Measurements from ENCODE around the gene ADCY4. TPM values are rescaled to one million over a fixed set of nuclear protein-coding genes. Genes with fewer than 3 reads are reported as not detected.

Gene ADCY4
- total and polyA plus RNA-seq, 10 of the 15 experiments (the other 5 are each of a cell fraction or from before 2014, with no cell fraction given) = 0.05 to 0.87 (median 0.21) TPM; not detected in 1

DNA sequence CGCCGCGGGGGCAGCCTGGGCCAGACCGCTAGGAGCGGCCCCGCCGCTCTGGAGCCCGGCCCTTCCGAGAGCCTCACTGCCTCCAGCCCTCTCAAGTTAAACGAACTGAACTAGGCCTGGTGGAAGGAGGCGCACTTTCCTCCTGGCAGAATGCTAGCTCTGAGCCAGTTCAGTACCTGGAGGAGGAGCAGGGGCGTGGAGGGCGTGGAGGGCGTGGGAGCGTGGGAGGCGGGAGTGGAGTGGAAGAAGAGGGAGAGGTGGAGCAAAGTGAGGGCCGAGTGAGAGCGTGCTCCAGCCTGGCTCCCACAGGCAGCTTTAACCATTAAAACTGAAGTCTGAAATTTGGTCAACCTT, 18.3 kb downstream of the ADCY4 start (continued):
- TF ChIP-seq KAT2A (conservative IDR thresholded peaks at IDR 0.05; ENCODE audit: control insufficient read depth, low read depth, low read length) (no peak), MXI1 (IDR thresholded peaks at IDR 0.05; ENCODE audit: low read depth, low read length) (no peak), CREM (IDR thresholded peaks at IDR 0.05; ENCODE audit: low read depth) (no peak), TAF1 (IDR thresholded peaks at IDR 0.05; ENCODE audit: borderline replicate concordance, low read depth, low read length) (no peak)
- TF ChIP-seq, protein P1, sequence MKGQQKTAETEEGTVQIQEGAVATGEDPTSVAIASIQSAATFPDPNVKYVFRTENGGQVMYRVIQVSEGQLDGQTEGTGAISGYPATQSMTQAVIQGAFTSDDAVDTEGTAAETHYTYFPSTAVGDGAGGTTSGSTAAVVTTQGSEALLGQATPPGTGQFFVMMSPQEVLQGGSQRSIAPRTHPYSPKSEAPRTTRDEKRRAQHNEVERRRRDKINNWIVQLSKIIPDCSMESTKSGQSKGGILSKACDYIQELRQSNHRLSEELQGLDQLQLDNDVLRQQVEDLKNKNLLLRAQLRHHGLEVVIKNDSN (IDR thresholded peaks at IDR 0.05; ENCODE audit: borderline replicate concordance, extremely low read length, insufficient read depth, low read depth, low read length) = no peak

DNA sequence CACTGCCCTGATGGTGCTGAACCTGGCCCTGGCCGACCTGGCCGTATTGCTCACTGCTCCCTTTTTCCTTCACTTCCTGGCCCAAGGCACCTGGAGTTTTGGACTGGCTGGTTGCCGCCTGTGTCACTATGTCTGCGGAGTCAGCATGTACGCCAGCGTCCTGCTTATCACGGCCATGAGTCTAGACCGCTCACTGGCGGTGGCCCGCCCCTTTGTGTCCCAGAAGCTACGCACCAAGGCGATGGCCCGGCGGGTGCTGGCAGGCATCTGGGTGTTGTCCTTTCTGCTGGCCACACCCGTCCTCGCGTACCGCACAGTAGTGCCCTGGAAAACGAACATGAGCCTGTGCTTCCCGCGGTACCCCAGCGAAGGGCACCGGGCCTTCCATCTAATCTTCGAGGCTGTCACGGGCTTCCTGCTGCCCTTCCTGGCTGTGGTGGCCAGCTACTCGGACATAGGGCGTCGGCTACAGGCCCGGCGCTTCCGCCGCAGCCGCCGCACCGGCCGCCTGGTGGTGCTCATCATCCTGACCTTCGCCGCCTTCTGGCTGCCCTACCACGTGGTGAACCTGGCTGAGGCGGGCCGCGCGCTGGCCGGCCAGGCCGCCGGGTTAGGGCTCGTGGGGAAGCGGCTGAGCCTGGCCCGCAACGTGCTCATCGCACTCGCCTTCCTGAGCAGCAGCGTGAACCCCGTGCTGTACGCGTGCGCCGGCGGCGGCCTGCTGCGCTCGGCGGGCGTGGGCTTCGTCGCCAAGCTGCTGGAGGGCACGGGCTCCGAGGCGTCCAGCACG, 18.9 kb downstream of the ADCY4 start:
- ATAC-seq (no peak), DNase-seq (ENCODE audit: low read depth, low spot score) (no peak), FAIRE-seq (no peak)
- Histone ChIP-seq H3K9me3 (replicated peaks; ENCODE audit: control insufficient read depth, insufficient read depth, low read length) (no peaks in the 10 kb centered on the region), H4K20me1 (ENCODE audit: control insufficient read depth, insufficient read depth) (no peaks in the 10 kb centered on the region; the same call in 1 of the 2 replicates), H3K4me2 (ENCODE audit: control insufficient read depth, insufficient read depth) (no peak overlapping the region), H3K36me3 (ENCODE audit: control insufficient read depth in 2 of 2, insufficient read depth in 2 of 2, low read length in 1 of 2) (no peaks in the 10 kb centered on the region), H2AFZ (ENCODE audit: control insufficient read depth, low read depth, low read length) (no peak overlapping the region), H3K9ac (ENCODE audit: control insufficient read depth, insufficient read depth, low read length) (no peak overlapping the region), H3K27ac (ENCODE audit: control insufficient read depth, insufficient read depth) (no peak overlapping the region), H3K4me3 (no peak overlapping the region), H3K4me1 (ENCODE audit: control insufficient read depth, insufficient read depth, low read length) (peaks cover 19% of the 10 kb centered on the region), H3K79me2 (ENCODE audit: control insufficient read depth, insufficient read depth, low read length) (no peaks in the 10 kb centered on the region), H3K27me3 (replicated peaks in 1 of 2; ENCODE audit: control insufficient read depth in 2 of 2, insufficient read depth in 2 of 2, low read length in 1 of 2) (no peaks in the 10 kb centered on the region)
- BruUV-seq (replicated peaks) = no TSS peak
- no peak for TF ChIP-seq ZNF217 (IDR thresholded peaks at IDR 0.05)
- TF ChIP-seq RB1 (IDR thresholded peaks at IDR 0.05; ENCODE audit: borderline replicate concordance) = no peak
- 0 out of 2 replicates have a peak, but pooled peaks have one; percentile 9 for TF ChIP-seq POLR2A (IDR thresholded peaks at IDR 0.05; ENCODE audit: low read depth, low read length)
- intact Hi-C loops (cut with micrococcal nuclease; ENCODE audit: unreplicated experiment) = no loop called here
- ChIA-PET SMC1A (ENCODE audit: uncharacterized antibody, unreplicated experiment) (no interaction called here), POLR2A (no interaction called here), RAD21 (ENCODE audit: unreplicated experiment) (no interaction called here), CTCF (interaction anchor here (0.9 kb wide), 1 partner anchor 126 kb away, joined by 3 read pairs; no protein-coding TSS in a partner anchor)
- in situ Hi-C loops (cut with MboI) = no loop called here
- 97% methylated on average over 68 of the region's 70 CpGs for WGBS (ENCODE audit: insufficient coverage, insufficient replicate concordance, low lambda C conversion rate, missing lambda C conversion rate)
